8988T (cell line): Measurements from ENCODE around the gene GRM2.

Experiments
- DNase-seq: peaks from one replicate; pipeline ENCODE4 v3.0.0; 2011

The GRM2 gene

DNA sequence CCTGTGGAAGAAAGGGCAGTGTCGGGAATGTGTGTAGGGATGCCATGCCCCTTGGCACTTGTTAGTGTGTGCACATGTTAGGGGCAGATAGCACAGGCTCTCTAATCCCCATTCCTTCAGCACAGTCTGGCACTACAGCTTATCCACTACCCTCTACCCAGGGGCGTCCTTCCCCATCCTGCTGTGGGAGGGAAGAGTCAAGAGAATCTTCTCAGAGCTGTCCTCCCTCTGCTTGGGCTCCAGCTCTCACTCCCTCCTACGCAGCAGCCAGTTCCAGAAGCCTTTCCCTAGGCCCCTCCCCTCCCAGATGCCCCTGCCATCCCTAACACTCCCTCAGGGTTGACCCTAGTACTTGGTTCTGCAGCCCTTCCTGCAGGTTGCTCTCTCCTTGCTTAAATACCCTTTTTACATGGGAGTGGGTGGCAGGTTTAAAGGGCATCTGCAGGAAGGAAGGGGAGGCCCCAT lies 815 bp upstream of the GRM2 start:
- peak; percentile 53 for DNase-seq

DNA sequence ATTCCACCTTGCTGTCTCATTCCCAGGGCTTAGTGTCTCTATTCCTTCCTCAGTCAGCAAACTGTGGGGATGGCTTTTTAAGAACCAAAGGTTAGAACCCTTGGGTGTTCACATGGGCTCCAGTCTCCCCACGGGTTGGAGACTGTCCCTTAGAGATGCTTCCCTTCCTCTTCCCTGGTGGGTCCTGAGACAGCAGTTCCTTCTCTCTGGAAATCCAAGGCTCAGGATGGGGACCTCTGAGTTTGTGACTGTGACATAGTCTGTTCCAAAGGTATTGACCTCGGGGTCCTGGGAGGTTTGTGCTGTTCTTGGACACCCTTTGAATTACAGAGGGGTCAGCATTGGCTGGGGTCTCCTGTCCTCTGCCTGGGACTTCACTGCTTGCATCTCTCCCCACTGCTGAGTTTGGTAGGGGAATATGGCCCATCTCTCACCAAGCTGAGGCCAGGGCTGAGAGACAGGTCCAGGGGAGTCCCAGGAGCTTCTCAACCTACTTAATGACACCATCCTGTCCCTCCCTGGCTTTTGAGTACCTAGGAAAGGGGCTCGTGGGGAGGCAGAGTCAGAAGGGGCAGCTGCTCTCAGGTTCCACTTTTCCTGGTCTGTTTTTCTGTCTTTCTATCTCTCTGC lies 1.5 kb downstream of the GRM2 start:
- no peak for DNase-seq

DNA sequence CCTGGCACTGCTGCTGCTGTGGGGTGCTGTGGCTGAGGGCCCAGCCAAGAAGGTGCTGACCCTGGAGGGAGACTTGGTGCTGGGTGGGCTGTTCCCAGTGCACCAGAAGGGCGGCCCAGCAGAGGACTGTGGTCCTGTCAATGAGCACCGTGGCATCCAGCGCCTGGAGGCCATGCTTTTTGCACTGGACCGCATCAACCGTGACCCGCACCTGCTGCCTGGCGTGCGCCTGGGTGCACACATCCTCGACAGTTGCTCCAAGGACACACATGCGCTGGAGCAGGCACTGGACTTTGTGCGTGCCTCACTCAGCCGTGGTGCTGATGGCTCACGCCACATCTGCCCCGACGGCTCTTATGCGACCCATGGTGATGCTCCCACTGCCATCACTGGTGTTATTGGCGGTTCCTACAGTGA lies 2.1 kb downstream of the GRM2 start:
- peak; percentile 38 for DNase-seq

DNA sequence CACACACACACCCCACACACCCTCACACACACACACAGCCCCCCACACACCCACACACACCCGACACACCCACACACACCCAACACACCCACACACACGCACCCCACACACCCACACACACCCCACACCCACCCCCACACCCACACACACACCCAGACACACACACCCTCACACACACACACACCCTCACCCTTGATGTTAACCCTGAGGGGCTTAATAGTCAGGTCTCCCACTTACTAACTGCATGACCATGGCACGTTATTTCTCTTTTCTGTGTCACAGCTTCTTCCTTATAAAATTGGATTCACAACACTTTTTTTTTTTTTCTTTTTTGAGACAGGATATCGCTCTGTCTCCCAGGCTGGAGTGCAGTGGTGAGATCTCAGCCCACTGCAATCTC lies 2.8 kb downstream of the GRM2 start:
- no peak for DNase-seq

DNA sequence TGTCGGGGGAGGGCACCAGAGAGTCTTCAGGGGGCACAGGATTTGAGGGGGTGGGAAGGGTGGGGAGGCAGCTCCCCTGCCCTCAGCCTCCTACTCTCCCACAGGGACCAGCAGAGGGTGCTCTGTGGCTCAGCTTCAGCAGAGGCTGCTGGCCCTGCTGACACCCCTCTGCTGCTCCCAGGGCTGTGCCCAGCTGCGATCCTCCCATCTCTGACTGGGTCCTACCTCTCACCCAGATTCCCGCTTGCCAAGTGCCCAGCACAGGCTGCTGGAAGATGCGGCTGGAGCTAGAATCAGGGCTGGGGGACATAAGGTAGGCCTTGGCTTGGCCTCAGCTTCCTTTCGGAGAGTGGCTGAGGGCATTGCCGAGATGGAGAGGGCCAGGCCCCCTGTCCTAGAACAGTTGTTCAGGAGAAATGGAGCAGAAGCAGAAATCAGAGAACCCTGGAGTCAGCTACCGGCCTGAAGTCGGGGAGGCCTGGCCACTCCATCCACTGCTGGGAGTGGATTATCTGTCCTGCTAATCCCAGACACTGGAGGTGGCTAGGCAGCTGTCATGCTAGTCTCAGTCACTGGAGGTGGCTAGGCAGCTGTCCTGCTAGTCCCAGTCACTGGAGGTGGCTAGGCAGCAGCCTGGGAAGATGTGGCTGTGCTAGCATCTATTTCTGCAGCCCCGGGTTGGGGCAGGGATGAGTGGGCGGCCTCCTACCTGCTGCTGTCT lies 3.9 kb downstream of the GRM2 start:
- DNase-seq: peak; percentile 83

DNA sequence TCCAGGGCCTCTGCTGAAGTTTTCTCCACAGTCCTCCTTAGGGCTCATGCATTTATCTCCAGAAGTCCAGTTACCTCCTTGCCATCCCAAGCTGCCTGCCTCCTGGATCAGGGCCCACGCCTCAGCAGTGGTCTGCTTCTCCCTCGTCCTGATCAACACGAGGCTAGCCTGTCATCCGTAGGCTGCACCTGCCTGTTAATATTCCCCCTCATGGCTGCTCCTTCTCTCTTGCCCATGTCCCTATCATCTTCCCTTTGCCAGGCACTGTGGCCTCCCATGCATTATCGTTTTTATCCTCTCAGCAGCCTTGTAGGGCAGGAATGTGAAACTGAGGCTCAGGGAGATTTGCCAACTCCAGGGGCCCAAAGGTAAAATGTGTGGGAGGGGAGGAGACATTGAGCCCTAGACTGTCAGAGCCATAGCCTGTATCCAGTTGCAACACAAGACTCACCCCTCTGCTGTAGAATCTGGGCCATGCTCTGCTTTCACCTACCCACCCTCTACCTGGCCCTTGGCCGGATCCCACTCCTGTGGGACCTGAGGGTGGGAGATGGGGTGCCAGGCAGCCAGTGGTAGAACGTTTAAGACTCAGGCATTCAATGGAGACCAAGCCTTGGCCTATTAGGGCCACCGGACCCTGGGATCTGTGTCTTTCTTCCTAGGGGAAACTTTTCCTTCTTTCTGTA lies 4.6 kb downstream of the GRM2 start:
- peak; percentile 17 for DNase-seq

DNA sequence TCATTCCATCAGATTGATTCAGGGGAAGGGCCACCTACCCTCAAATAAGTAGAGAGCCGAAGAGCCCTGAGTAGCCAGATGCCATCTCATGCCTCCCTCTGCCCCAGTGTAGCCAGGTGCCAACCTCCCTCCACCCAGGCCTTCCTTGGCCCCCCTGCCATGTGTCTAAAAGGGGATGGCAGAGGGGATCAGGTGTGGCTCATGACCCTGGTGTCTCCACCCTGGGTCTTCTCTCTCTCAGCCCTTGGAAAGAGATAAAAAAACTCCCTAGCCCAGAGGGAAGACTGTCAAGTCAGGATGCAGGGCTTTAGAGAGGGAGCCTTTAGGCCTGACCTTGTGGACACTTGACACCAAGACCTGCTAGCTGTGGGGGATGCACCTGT lies 5.2 kb downstream of the GRM2 start:
- DNase-seq: peak; percentile 4

DNA sequence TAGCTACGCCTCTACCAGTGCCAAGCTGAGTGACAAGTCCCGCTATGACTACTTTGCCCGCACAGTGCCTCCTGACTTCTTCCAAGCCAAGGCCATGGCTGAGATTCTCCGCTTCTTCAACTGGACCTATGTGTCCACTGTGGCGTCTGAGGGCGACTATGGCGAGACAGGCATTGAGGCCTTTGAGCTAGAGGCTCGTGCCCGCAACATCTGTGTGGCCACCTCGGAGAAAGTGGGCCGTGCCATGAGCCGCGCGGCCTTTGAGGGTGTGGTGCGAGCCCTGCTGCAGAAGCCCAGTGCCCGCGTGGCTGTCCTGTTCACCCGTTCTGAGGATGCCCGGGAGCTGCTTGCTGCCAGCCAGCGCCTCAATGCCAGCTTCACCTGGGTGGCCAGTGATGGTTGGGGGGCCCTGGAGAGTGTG lies 5.7 kb downstream of the GRM2 start:
- no peak for DNase-seq

DNA sequence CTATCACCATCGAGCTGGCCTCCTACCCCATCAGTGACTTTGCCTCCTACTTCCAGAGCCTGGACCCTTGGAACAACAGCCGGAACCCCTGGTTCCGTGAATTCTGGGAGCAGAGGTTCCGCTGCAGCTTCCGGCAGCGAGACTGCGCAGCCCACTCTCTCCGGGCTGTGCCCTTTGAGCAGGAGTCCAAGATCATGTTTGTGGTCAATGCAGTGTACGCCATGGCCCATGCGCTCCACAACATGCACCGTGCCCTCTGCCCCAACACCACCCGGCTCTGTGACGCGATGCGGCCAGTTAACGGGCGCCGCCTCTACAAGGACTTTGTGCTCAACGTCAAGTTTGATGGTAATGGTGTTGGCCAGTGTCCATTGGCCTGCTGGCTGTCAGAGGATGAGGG lies 6.1 kb downstream of the GRM2 start:
- DNase-seq: no peak

DNA sequence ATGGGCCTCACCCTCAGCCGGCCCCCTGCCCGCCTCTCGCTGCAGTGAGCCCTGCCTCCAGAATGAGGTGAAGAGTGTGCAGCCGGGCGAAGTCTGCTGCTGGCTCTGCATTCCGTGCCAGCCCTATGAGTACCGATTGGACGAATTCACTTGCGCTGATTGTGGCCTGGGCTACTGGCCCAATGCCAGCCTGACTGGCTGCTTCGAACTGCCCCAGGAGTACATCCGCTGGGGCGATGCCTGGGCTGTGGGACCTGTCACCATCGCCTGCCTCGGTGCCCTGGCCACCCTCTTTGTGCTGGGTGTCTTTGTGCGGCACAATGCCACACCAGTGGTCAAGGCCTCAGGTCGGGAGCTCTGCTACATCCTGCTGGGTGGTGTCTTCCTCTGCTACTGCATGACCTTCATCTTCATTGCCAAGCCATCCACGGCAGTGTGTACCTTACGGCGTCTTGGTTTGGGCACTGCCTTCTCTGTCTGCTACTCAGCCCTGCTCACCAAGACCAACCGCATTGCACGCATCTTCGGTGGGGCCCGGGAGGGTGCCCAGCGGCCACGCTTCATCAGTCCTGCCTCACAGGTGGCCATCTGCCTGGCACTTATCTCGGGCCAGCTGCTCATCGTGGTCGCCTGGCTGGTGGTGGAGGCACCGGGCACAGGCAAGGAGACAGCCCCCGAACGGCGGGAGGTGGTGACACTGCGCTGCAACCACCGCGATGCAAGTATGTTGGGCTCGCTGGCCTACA lies 8.5 kb downstream of the GRM2 start:
- peak; percentile 26 for DNase-seq

DNA sequence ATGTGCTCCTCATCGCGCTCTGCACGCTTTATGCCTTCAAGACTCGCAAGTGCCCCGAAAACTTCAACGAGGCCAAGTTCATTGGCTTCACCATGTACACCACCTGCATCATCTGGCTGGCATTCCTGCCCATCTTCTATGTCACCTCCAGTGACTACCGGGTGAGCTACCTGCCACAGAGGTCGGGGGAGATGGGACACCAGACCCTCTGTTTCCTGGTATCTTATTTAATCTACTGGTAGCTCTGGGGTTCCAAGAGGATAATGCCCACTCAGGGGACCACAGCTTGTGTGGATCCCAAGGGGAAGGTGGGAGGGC lies 9.1 kb downstream of the GRM2 start:
- no peak for DNase-seq

DNA sequence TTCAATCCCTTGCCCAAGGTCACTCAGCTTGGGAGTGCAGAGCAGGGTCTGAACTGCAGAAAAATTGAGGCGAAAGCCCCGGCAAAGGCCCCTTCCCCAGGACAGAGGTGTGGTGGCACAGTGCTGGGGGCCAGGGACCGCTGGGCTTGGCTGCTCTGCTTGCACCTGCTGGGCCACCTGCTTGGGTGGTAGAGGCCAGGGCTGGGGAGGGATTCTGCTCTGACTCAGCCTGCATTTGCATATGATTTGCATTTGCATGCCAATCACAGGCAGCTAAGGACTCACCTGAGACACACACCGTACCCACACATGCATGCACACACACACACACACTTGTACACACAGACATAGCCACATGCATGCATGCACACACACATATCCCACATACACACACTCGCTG lies 9.9 kb downstream of the GRM2 start:
- DNase-seq: no peak

DNA sequence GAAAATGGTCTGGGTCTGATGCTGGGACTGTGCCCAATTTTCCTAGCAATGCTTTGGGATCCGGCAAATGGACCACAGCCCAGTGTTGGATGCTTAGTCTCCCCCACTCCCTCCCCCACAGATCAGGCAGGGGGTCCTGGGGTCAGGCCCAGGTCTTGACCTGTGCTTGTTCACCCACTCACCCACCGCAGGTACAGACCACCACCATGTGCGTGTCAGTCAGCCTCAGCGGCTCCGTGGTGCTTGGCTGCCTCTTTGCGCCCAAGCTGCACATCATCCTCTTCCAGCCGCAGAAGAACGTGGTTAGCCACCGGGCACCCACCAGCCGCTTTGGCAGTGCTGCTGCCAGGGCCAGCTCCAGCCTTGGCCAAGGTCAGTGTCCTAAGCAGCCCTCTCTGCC lies 10.6 kb downstream of the GRM2 start:
- no peak for DNase-seq

DNA sequence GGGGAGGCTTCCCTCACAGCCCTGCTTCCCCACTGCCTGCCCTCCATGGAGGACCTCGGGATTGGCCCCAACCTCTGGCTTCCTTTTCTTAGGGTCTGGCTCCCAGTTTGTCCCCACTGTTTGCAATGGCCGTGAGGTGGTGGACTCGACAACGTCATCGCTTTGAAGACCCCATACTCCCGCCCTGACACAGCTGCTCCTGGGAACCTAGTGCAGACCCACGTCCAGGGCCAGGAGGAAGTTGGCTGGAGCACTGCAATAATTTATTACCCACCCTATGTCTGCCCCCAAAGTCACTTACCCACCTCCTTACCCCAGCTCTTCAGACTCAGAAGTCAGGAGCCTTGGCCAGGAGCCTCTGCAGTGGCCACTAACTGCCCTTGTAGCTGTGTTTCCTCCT lies 11.1 kb downstream of the GRM2 start:
- peak; percentile 18 for DNase-seq

DNA sequence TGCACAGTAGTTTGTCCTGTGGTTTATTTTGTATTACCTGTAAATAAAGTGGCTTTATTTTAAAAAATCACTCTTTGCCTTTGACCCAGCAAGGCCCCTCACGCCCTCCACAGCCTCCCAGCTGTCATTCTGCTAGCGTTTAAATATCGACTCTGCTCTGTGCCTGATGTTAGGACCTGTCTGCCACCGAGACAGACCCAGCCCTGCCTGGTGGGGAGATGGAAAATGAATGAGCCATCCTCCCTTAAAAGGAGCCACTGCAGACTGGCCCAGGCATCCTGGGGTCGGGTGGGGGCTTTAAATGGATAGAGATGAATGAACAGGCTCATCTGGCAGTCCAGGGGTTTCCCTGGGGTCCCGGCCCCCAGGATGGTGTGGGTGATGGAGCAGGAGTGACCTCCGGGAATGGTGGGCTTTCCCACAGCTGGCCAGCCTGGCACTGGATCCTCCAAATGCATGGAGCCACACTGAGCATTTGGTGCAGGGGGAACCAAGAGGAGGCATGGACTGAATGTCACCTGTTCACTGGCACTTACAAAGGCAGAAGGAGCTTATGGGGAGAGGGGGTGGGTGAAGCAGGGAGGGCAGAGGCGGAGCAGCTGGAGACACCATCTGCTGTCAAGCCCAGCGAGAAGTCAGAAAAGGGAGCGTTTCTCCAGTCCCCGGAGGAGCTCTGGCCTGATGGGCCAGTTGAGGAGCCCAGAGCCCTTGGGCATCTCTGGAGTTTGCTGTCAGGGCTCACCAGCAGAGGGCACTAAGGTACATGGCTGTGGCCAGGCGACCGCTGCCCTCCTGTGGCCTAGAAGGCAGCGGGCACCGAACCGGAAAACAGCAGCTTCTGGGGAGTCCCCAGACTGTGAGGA lies 11.9 kb downstream of the GRM2 start:
- DNase-seq: peak; percentile 96

DNA sequence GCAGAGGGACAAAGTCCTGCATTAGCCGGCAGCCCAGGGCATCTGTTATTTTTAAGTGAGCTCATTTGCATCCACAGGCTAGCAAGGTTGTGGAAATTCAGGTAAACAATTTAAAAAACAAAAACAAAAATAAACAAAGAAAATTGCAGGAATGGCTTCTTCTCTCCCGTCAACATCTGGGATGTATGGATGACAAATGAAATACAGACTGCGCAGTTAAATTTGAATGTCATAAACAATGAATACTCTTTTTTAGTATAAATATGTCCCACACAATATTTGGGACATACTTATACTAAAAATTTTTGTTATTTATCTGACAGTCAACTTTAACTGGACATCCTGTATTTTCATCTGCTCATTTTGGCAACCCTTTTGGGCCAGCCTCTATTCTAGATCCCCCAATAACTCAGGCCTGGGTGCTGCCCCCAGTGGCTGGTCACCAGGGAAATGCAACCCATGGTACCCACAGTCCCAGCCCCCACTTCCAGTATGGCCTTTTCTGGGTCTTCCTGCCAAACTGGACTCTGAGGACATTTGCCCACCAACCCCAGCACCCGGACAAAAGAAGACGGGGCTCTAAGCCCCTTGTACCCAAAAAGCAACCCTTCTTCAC lies 12.7 kb downstream of the GRM2 start:
- DNase-seq: no peak

DNA sequence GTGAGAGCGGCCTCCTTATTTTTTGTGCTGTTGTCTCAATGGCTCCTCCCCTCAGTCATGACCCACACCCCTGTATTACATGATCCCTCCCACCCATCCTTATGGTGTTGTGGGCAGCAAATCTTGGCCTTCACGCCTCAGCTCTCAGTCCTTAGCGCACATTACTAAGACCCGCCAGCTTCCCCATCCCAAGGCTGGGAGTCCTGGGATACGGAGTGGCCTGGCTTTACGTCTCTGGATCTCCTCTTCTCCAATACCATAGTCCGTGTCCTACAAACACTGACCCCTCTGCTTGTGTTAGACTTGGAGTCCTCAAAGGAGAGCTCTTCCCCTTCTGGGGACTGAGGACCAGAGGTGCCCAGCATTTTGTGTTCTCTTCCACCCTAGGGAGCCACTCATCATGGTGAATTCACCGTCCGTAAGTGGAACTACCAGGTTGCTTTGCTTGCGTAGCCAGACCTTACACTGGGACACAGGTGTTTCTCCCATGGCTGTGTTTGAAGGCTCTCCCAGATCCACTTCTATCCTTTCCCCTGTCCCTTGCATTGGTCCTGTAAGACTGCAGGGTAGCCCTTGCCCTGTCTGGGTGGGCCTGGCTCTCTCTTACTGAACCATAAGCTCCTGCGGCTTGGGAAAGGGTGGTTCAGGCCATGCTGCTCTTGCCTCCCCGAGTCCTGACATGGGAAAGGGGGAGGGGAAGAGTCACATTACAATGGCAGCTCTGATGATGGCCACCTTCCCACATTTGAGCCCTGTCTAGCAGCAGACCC lies 13.6 kb downstream of the GRM2 start:
- DNase-seq: no peak

DNA sequence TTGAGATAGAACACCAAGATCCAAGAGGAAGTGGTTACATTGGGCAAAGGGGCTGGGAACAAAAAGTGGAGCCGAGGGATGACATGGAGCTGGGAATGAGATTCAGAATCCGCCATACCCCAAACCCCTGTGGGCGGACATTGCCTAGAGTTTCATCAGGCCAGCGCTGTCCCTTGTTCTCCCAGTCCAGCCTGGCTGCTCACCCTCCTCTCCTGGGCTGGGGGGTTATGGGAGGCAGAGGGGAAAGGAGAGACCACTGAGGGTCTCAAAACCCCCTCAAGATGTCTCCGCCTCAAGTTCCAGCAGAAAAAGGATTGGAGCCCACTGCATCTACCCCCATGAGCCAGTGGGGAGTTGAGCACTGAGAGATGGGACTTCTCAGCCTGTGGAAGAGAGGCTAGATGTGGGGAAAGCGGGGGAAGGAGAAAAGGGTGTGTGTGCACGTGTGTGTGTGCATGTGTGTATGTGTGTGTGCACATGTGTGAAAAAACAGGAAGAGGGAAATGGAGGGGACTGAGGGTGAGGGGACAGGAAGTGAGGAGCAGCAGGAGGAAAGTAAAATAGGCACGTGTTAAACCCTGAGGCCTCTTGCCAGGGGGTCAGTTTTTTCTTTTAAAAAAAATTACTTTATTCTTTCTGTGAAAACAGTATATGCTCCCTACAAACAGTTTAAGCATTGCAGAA lies 14.3 kb downstream of the GRM2 start:
- DNase-seq: no peak

DNA sequence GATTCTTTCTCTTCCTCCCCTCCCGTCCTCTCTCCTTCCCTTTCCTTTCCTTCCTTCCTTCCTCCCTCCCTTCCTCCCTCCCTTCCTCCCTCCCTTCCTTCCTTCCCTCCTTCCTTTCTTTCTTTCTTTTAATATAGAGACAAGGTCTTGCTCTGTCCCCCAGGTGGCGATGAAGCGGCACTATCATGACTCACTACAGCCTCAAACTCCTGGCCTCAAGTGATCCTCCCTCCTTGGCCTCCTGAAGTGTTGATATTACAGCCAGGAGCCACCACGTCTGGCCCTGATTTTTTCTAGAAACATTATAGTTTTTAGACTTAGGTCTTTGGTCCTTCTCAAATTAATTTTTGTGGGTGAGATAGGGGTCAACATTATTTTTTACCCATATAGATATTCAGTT lies 15.5 kb downstream of the GRM2 start:
- no peak for DNase-seq

DNA sequence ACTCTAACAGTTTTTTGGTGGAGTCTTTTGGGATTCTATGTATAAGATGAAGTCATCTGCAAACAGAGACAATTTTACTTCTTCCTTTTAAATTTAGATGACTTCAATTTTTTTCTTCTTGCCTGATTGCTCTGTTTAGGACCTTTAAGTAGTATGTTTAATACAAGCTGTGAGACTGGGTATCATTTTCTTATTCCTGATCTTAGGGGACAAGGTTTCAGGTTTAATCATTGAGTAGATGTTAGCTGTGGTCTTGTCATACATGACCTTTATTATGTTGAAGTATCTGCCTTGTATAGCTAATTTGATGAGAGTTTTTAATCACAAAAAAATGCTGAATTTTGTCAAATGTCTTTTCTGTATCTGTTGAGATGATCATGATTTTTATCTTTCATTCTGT lies 20.6 kb downstream of the GRM2 start:
- DNase-seq: no peak
